GM21423 (cell line): ENCODE data around the gene CABP7.

Experiments
- ATAC-seq: cut with Tn5 transposase; IDR thresholded peaks from one replicate; pipeline ENCODE4 v1.9.1; 2021; ENCODE audit warnings: mild to moderate bottlenecking, moderate library complexity; ENCODE audit not compliant: unreplicated experiment

CABP7 gene

GRCh38 chr22:29719899-29720645, at the start of gene CABP7:
TSS of gene CABP7 (plus strand) at chr22:29720003. CDS start at chr22:29720425, 422 bp downstream.
- ATAC-seq = no peak

- no peak for ATAC-seq
Observed at GRCh38 chr22:29670626-29671025, 49.2 kb upstream of the CABP7 start.

GRCh38 chr22:29673361-29674066, 46.3 kb upstream of the CABP7 start:
- ATAC-seq = no peak

- no peak for ATAC-seq
Observed at GRCh38 chr22:29674121-29674520, 45.7 kb upstream of the CABP7 start.

GRCh38 chr22:29679316-29679715, 40.5 kb upstream of the CABP7 start:
- no peak for ATAC-seq

- no peak for ATAC-seq
Observed at GRCh38 chr22:29683536-29683935, 36.3 kb upstream of the CABP7 start.

- no peak for ATAC-seq
Observed at GRCh38 chr22:29684244-29684643, 35.6 kb upstream of the CABP7 start.

GRCh38 chr22:29689206-29689879, 30.5 kb upstream of the CABP7 start:
- ATAC-seq = no peak

GRCh38 chr22:29689880-29690213, 30.0 kb upstream of the CABP7 start:
- ATAC-seq = no peak

- no peak for ATAC-seq
Observed at GRCh38 chr22:29690476-29690875, 29.3 kb upstream of the CABP7 start.

GRCh38 chr22:29691636-29692326, 28.0 kb upstream of the CABP7 start:
- no peak for ATAC-seq

GRCh38 chr22:29692327-29692640, 27.5 kb upstream of the CABP7 start:
- ATAC-seq = no peak

GRCh38 chr22:29693161-29693560, 26.6 kb upstream of the CABP7 start:
- no peak for ATAC-seq

GRCh38 chr22:29693671-29694070, 26.1 kb upstream of the CABP7 start:
- no peak for ATAC-seq

- ATAC-seq = no peak
Observed at GRCh38 chr22:29695129-29695926, 24.5 kb upstream of the CABP7 start.

GRCh38 chr22:29697853-29698598, 21.8 kb upstream of the CABP7 start:
- no peak for ATAC-seq

- ATAC-seq = no peak
Observed at GRCh38 chr22:29700206-29700899, 19.4 kb upstream of the CABP7 start.

GRCh38 chr22:29700900-29701154, 19.0 kb upstream of the CABP7 start:
- no peak for ATAC-seq

- ATAC-seq = no peak
Observed at GRCh38 chr22:29701155-29701999, 18.4 kb upstream of the CABP7 start.
